Measurements from ENCODE around the gene FYN.
"Not testable (repeated sequence)": the region's sequence is repeated elsewhere in the genome, so short reads cannot be mapped to it uniquely, and the experiment has no call there.

The FYN gene

DNA sequence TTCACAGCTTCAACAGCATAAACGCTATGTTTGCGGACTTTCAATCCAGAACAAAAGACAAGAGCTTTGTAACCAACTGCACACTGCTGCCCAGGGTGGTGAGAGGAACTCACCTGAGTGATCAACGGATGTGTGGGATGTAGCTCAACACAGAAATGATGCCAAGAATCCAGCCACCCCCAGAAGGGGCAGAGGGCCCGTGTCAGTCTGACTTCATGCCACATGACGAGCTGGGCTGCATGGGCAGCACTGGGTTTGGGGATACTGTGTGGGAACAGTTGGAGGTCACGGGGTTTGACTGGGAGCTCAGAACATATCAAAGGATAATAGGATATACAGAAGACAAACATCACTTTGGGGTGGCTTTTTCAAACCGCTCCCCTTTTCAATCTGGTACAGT lies 188.2 kb downstream of the FYN start:
- no peak for DNase-seq (ENCODE audit: low spot score)

DNA sequence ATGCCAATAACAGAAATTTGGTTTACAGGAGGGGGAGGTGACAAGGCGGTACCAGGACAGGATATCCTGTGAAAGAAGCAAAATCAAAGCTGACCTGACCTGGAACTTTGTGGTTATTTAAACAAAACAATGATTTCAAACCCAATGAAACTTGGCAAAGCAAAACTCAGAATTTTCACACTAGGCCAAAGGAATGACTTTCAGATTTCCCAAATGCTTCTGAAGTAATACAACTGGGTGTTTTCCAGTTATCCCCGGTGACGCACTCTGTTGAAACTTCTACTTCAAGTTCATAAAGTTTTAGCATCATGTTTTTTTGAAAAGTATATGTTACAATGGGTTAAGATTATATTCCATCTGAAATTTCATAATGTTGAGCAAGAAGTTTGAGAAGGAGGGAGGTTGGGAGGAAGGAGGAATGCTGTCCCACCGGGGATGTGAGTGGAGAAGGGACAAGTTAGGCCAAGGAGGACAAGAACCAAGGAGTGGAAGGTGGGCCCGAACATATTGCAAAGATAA lies 189.4 kb downstream of the FYN start:
- no peak for DNase-seq (ENCODE audit: low spot score)

DNA sequence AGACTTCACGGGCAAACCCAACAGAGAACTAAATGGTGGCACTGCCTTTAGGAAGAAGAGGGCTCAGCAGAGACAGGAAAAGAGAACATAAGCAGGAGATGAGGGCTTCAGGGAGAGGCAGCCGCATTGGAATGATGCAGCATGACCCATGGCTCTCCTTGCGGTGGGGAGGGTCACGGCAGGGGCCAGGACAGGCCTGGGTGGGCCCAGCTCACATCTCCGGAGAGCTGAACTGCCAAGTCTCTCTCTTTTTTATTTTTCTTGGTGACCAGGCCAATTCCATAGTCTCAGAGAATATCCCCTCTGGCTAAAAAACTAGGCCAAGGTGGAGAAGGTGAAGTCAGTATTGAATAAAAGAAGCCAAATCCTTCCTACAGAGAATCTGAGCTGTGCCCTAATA lies 190.1 kb downstream of the FYN start:
- no peak for DNase-seq (ENCODE audit: low spot score)

DNA sequence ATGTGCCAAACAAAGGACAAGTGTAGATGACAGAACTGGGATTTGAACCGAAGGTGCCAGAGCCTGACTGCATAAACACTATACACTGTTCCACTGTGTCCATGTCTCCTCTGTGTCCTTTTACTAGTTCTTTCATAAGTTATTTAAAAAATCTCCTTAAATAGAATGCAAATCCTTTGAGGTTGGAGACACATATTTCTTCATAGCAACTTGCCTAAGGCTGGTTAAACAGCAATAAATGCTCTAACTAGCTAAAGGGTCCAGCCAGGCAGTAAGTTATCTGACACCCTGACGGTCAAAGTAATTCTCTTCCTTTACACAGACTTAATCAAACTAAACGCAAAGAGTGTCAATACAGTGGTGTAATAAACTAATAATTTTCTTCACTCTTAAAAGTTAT lies 191.4 kb downstream of the FYN start:
- DNase-seq (ENCODE audit: low spot score) = no peak

DNA sequence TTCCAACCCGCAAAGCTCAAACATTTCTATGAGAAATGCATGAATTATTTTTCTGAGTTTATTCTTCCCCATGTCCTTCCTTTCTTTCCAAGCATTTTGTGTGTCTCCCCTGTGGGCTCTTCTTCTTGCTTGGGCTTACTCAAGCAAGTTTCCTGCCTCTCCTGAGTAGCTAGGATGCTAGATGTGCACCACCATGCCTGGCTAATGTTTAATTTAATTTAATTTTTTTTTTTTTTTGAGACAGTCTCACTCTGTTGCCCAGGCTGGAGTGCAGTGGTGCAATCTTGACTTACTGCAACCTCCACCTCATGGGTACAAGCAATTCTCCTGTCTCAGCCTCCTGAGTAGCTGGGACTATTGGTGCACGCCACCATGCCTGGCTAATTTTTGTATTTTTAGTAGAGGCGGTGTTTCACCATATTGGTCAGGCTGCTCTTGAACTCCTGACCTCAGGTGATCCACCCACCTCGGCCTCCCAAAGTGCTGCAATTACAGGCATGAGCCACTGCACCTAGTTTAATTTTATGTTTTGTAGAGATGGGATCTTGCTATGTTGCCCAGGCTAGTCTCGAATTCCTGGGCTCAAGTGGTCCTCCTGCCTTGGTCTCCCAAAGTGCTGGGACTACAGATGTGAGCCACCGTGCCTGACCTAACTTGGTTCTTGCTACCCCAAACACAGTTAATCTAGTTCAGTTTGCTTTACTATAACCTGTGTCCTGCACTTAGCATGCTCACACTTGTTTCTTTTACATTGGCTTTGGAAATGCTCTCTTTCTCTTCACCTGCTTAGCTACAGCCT lies 192.2 kb downstream of the FYN start:
- DNase-seq (ENCODE audit: low spot score) = not testable (repeated sequence)

DNA sequence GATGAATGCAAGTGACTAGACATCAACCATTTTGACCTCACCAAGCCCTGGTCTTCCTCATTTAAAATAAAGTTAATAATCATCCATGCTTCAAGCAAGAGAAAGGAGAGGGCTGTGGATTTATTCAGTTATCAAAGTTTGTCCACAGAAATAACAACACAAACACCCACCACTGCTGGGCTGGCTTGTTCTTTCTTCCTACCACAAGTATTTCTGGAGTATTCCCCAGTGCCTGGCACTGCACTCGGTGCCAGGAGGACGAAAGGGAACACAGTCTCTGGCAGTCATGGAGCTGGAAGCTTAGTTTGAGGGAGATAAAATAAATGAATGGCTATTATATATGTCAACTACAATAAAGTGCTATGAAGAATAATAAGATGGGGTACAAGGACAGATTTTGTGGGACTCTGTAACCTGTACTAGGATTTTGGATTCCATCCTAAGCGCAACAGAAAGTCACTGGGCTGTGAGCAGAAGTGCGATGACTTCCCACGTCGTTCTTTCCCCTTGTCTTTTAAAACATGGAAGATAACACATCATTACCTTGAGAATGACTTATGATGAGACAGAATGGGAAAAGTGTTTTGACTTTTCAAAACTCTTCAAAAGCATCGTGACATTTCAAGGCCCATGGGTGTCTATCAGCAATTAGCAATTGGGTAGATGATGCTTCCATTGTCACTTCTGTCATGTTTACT lies 193.1 kb downstream of the FYN start:
- no peak for DNase-seq (ENCODE audit: low spot score)

DNA sequence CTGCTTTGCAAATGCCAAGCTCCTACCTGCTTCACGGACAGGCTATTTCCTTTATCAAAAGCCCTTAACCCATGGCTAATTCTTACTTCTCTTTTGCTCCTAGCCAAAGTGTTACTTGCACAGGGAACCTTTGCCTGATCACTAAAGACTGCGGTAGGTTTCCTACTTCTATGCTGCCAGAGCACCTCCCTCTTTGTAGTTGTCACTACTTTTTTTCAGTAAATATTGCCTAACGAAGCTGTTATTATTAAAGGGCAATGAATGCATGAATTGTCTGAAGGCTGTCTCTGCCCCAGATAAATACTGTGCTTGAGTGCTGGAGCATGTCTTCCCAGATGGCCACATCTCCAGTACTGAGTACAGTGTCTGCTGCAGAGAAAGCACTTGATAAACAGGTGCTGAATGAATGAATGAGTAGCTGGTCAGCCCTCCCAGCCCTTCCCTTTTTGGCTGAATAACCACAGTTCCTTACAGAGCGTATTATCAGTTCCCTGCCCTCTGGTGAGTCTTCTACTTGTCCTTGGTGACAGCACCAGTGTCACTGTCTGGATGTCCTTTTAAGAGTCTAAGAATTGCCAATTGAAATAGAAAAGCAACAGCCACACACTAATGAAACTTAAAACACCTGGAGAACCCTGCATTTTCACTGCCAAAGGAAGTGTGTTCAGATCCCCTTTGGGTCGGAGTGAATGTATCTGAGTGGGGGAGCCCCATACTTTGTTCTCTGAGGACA lies 194.0 kb downstream of the FYN start:
- no peak for DNase-seq (ENCODE audit: low spot score)

DNA sequence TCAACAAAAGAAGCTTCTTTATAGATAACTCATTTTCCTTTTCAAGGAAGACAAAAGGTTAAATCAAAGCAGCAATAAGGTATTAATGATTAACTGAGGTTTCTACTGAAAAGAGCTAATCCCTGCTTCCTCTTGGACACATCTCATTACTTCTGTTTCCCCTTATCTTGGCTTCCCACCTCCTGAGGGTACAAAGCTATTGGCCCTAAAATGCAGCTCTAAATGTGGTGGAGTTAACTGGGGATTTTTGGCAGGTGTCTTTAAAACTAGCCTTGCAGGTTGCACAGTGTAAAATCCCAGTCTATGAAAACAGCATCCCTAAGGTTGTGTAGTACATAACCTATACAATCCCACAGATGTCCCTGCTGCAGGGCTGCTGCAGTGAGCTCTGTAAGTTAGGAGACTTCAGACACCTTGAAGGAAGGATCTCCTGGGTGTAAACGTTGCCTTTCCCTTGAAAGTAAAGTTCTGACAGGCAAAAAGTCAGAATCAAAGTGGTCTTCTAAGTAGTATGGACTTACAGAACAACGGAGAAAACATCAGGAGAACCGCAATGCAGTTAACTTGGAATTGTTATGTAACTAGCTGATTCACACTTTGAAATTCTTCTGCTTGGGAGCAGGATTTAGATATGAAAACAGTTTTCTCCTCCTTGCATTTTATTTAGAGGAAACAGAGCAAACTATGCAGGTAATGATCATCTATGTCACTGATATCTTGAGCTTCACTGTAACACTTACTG lies 195.8 kb downstream of the FYN start:
- DNase-seq (ENCODE audit: low spot score) = no peak

DNA sequence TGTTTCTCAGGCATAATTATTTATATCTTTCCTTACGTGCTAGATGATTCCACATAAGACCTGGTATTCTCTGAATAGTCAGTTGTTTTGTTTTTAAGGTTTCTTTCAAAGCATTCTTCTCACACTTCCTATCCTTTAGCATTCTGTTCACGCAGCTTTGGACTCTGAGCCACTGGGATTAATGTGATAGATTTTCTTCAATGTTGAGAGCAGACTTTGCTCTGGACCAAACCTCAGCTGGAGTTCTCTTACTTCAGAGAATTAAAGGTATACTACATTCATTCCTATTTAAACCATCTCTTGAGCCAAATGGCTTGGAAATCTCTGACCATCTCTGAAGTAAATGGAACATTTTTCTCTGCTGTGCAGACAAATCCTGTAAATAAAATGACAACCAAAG lies 196.9 kb downstream of the FYN start:
- DNase-seq (ENCODE audit: low spot score) = no peak

DNA sequence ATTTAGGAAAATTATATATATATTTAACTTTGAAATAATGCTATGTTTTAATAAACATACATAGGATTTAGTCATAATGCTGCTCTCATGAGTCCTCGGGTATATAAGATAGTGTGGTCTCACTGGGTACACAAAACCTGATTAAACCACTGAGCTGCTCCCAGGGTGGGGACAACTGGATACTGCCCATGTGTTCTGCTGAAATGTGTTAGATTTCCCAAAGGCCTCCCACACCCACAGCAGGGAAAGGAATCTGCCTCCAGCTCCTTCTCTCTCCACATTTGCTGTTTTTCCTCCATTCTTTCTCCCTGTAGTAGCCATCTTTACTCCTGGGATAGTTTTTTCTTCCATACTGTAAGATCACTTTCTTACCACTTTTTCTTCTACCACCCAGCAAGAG lies 198.4 kb downstream of the FYN start:
- DNase-seq (ENCODE audit: low spot score) = no peak

DNA sequence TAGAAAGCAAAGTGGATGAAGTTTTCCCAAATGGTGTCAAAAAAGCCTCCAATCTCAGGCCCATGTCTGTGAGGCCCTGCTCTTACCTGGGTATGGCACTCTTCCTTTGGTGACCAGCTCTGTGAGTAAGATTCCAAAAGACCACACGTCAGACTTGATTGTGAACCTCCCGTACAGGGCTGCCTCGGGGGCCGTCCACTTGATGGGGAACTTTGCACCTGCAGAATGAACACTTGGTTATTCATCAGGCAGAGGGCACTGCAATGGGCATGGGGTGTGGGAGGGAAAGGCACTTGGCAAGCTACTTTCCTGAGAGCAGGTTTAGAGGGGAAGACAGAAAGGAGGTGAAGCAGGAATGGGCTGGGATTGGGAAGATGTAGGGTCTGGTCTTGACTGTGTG lies 198.8 kb downstream of the FYN start:
- no peak for DNase-seq (ENCODE audit: low spot score)

DNA sequence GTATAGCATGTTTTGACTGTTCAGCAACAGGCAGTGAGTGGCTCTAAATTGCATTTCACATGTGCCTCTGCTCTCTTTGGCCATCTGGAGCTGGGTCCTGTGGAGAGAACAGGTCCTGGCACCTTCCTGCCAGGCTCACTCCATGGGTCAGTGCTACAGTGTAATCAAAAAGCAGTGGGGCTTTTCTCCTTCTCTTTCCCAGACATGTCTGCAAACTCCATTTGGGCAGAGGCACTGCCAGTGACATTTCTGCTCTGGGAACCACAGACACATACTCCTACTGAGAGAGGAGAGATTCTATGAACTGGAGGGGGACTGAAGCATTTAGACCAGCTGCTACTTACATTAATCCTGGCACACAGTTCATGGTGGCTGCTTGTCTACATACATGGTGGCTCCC lies 199.3 kb downstream of the FYN start:
- DNase-seq (ENCODE audit: low spot score) = no peak

DNA sequence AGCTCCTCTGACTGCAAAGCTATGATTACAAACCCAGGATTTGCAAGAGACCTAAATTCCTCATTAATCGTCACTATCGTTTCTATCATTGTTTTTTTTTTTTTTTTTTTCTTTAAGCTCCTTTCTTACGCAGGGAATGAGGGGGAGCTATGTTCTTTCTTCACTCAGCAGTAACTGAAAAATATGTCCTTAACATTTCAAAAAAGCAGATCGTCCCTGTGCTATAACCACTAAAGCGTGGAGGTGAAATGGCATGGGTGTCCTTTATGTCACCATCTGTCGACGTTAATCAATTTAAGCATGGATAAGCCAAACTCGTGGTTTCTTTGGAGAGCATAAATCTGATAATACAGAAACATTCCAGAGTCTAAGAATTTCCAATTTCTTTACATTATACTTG lies 199.7 kb downstream of the FYN start:
- DNase-seq (ENCODE audit: low spot score) = no peak

DNA sequence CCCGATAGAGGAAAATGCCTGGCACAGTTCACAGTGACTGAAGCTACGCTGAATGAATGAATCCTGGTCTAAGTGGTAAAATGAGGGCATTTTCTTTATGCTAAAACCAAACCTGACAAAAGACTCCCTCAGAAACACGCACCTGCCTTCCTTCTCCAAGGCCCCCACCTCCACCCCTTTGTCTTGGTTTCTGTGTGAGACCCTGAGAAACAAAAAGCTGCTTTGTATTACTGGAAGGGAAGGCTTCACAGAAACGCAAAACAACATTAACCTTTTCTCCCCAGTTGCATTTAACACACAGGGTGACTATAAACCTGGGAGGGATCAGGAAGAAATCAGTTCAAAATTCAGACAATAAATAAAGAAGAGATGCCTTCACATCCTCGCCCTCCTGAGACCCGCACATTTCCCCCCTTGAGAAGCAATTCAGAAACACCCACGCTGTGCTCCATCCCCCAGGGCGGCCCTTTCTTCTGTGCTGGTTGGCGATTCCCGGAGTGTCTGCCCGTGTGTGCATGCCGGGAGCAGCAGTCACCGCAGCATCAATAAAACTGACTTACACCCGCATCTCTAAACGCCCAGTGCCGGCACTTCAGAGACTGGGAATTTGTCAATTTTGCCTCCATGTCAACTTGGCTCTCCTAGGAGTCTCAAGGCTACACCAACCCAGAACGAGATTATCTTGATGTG lies 200.3 kb downstream of the FYN start:
- DNase-seq (ENCODE audit: low spot score) = no peak

DNA sequence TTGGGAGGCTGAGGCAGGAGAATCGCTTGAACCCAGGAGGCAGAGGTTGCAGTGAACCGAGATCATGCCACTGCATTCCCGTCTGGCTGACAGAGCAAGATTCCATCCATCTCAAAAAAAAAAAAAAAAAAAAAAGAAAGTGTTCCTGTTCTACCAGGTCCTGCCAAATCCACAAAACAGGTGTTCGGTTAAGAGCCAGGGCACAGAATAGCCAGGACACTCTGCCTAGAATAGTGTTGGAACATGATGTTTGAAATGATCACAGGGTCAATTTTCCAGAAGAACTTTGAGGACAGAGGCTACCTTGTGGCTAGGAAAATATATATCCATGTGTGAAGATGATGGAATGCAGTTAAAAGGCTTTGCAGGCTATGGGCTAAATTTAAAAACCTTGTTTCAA lies 203.9 kb downstream of the FYN start:
- no peak for DNase-seq (ENCODE audit: low spot score)

DNA sequence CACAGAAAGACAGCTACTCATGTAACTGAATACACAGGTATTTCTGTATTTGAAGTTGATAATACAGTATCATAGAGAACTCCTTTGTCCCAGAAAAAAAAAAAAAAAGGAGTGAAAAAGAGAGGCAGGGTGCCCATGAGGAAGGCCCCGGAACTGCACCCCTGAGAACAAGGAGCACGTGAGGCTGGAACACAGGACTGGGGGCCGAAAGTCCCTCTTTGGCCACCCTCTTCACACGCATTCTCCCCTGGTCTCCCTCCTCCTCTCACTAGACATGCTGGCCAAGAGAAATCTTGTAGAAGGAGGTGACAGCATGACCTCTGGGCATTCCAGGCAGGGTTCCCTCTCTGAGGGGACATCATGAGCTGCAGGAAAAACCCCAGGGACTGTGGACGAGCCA lies 204.8 kb downstream of the FYN start:
- no peak for DNase-seq (ENCODE audit: low spot score)

DNA sequence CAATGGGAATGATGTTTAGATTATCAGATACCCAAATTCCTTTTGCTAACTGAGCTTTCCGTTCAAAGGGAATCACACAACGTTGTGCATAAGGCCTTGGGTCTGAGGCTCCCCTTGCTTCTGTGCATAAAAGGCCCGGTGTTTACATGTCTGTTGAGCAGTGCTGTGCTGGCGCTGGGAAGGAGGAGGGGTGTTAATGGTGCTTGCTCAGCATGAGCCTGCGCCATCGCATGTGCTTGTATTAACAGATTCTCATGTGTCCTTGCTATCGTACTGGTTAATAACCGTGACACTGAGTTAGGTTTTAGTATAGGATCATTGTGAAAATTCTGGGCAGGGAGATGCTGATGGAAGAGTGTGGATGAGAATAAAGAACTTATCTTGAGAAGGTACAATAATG lies 205.3 kb downstream of the FYN start:
- DNase-seq (ENCODE audit: low spot score) = no peak

DNA sequence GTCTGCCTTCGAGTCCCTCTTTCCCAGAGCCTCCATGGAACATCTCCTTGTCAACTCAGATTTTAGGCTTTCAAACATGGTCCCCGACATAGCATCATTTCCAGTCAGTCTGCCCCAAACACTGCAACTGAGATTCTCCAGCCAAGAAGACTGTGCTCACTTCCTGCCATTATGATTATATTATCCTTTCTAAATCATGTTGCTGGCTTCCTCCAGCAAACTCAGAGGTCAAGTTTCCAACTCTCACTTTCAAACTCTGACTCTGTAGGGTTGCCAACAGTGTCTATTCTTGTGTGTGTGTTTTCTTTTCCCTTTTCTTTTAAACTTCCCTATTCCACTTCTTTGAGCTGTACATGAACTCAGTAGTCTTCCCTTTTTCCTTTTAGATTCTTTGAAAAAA lies 206.4 kb downstream of the FYN start:
- DNase-seq (ENCODE audit: low spot score) = no peak

DNA sequence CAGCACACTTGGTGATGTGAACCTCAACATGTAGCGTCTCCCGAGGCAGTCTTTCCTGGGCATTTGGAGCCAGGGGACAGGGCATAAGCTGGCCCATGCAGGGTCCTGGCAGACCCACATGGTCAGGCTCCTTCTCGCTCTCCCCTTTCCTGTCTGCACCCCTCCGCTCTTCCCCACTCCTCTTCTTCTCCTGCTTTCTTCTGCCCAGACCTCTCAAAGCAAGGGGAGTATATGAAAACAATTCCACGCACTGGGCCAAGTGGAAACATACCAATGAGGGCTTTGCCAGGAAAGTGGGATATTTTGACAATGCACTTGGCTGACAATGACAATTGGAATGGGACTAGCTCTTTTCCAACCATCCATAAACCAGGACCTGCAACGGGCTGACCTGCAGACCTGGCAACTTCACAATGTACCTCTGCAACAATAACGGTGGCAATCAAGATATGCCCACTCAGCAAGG lies 208.7 kb downstream of the FYN start:
- no peak for DNase-seq (ENCODE audit: low spot score)

DNA sequence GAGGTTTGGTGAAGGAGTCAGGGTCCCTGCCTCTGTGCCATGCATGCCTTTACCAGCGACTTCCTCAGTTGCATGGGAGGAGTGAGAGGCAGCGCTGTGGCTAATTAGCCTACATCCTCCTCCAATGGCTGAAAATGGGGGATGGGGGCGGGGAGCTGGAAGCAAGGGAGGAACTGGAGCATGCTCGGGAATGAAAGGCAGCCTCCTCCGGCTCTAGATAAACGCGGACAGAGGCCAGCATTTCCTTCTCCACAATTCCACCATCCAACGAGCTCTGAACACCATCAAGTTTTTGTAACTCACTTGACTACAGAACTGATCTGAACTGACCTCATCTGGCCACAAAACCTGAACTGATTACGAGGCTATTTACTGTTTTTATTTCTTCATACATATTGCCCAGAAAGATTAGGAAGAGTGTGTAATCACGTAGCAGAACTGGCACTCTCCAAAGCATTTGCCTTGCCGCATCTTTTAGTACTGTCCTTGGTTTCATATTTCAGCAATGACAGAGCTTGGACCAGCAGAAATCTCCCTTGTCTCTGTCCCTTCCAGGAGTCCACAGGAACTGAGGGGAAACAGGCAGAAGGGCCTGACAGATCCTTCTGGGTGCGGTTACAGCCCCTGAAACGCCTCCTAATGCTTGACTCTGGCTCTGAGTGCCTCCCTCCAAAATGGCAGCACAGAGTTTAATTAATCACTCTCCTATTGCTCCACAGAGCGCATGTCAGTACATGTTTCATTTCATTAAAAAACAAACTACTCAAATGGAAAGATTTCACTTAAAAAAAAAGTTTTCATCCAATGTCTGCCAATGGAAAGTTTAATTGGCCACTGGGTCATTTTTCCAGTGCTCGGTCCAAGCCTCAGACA lies 209.3 kb downstream of the FYN start:
- peak; percentile 72 for DNase-seq (ENCODE audit: low spot score)

Measured in SK-N-DZ (cell line).